RWPE2 (cell line): ENCODE data around the gene LUZP2.

ENCODE experiments used
- ATAC-seq: fragments of 200-7000 bp; cut with Tn5 transposase; 3 replicates; pipeline ENCODE4 v1.9.1; 2021; ENCODE audit warnings: low read depth
- DNase-seq: peaks from one replicate; pipeline ENCODE4 v3.0.0-alpha.2; 2020; ENCODE audit warnings: low spot score
- H3K27ac ChIP-seq: fragments of 450-650 bp; 2 replicates; pipeline ENCODE4 v1.5.1; 2017; ENCODE audit warnings: mild to moderate bottlenecking; ENCODE audit not compliant: poor library complexity, severe bottlenecking
- H3K27me3 ChIP-seq: fragments of 250-450 bp; sonication (Bioruptor Pico); 2 replicates; pipeline ENCODE4 v1.5.1; 2021; ENCODE audit warnings: mild to moderate bottlenecking, moderate library complexity; ENCODE audit not compliant: insufficient read depth, poor library complexity, severe bottlenecking
- H3K36me3 ChIP-seq: fragments of 250-450 bp; sonication (Bioruptor Pico); 2 replicates; pipeline ENCODE4 v1.5.1; 2020; ENCODE audit warnings: low read depth, mild to moderate bottlenecking, moderate library complexity
- H3K4me1 ChIP-seq: fragments of 250-450 bp; sonication (Bioruptor Pico); 2 replicates; pipeline ENCODE4 v1.5.1; 2021; ENCODE audit warnings: mild to moderate bottlenecking, moderate library complexity; ENCODE audit not compliant: insufficient read depth, poor library complexity, severe bottlenecking
- H3K4me3 ChIP-seq: fragments of 250-450 bp; sonication (Bioruptor Pico); 2 replicates; pipeline ENCODE4 v1.5.1; 2021; ENCODE audit warnings: mild to moderate bottlenecking, moderate library complexity; ENCODE audit not compliant: severe bottlenecking
- H3K9me3 ChIP-seq: fragments of 250-450 bp; sonication (Bioruptor Pico); 2 replicates; pipeline ENCODE4 v1.5.1; 2021; ENCODE audit warnings: mild to moderate bottlenecking, moderate library complexity; ENCODE audit not compliant: severe bottlenecking
- TF ChIP-seq, protein P1 (sequence below): fragments of 450-650 bp; IDR thresholded peaks from one replicate; pipeline ENCODE4 v1.5.1; 2017; ENCODE audit warnings: mild to moderate bottlenecking, moderate library complexity; ENCODE audit not compliant: poor library complexity, severe bottlenecking

Gene LUZP2

DNA sequence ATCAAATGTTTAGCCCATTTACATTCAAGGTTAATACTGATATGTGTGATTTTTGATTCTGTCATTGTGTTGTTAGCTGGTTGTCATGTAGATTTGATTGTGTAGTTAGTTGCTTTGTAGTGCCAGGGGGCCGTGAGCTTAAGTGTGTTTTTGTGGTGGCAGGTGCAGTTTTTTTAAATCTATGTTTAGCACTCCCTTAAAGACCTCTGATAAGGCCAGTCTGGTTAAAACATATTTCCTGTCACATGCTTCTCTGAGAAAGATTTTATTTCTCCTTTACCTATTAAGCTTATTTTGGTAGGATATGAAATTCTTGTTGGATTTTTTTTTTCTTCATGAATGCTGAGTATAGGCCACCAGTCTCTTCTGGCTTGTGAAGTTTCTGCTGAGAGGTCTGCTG is 540.6 kb downstream of the LUZP2 start:
- DNase-seq (no peak), ATAC-seq (no peak)
- H3K36me3 ChIP-seq, result no peaks in the 10 kb centered on the region
- no peak overlapping the region for H3K4me3 ChIP-seq
- no peaks in the 10 kb centered on the region for H3K4me1 ChIP-seq
- no peak overlapping the region for H3K27ac ChIP-seq
- TF ChIP-seq, protein P1, sequence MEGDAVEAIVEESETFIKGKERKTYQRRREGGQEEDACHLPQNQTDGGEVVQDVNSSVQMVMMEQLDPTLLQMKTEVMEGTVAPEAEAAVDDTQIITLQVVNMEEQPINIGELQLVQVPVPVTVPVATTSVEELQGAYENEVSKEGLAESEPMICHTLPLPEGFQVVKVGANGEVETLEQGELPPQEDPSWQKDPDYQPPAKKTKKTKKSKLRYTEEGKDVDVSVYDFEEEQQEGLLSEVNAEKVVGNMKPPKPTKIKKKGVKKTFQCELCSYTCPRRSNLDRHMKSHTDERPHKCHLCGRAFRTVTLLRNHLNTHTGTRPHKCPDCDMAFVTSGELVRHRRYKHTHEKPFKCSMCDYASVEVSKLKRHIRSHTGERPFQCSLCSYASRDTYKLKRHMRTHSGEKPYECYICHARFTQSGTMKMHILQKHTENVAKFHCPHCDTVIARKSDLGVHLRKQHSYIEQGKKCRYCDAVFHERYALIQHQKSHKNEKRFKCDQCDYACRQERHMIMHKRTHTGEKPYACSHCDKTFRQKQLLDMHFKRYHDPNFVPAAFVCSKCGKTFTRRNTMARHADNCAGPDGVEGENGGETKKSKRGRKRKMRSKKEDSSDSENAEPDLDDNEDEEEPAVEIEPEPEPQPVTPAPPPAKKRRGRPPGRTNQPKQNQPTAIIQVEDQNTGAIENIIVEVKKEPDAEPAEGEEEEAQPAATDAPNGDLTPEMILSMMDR, result no peak
- no peaks in the 10 kb centered on the region for H3K27me3 ChIP-seq
- H3K9me3 ChIP-seq, result no peaks in the 10 kb centered on the region

DNA sequence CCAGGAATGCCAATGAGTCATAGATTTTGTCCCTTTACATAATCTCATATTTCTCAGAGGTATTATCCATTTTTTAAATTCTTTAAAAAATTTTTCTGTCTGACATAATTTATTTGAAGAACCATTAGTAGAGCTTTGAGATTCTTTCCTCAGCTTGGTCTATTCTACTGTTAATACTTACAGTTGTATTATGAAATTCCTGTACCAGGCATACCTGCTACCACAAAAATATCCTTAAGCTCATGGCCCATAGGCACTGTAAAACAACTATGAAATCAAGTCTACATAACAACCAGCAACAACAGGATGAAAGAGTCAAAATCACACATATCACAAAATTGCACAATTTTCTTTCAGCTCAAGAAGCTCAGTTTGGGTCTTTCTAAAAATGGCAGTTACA is 541.3 kb downstream of the LUZP2 start:
- DNase-seq (no peak), ATAC-seq (no peak)
- no peak overlapping the region for H3K27ac ChIP-seq
- no peaks in the 10 kb centered on the region for H3K27me3 ChIP-seq
- no peaks in the 10 kb centered on the region for H3K36me3 ChIP-seq
- H3K4me3 ChIP-seq, result no peak overlapping the region
- no peaks in the 10 kb centered on the region for H3K4me1 ChIP-seq
- no peaks in the 10 kb centered on the region for H3K9me3 ChIP-seq
- TF ChIP-seq, protein P1, result no peak

DNA sequence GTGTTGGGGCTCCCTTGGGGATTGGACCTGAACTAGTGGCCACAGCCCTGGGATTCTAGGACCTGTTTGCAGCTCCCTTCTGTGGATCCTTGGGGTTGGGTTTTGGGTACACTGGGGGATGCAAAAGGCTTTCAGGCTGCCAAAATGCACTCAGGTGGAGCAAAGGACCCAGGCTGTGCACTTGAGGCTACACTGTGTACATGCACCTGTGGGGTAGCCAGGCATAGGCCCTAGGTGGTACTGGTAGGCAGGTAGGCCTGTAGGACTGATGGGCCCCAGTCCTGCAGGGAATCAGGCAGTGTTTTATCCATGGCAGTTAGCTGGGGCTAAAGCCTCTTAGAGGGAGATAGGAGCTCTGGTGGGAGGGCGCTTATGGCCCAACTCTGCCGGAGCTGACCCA is 542.3 kb downstream of the LUZP2 start:
- H3K27ac ChIP-seq, result no peak overlapping the region
- no peak for DNase-seq
- ATAC-seq, result no peak

DNA sequence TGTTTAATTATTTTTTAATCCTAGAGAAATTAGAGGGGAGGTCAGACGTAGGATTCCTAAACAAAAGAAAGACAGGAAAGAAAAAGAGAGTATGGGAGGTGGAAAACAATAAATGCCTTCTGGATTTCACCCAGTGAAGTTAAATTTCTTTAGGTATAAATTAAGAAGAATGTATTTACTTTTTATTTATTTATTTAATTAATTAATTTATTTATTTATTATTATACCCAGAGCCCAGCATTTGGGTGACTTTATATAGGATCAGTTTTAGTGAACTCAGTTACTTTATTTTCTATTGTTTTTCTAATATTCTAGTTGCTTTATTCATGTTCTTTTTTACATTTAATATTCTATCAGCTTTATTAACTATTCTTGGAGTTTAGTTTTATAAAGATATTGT is 551.8 kb downstream of the LUZP2 start:
- ATAC-seq (no peak), DNase-seq (no peak)
- Histone ChIP-seq H3K4me3 (no peak overlapping the region), H3K4me1 (no peaks in the 10 kb centered on the region), H3K27ac (no peak overlapping the region), H3K36me3 (no peaks in the 10 kb centered on the region), H3K9me3 (peaks cover 2% of the 10 kb centered on the region), H3K27me3 (no peaks in the 10 kb centered on the region)
- TF ChIP-seq, protein P1, result no peak

More for the DNA sequence above, 542.3 kb downstream of the LUZP2 start:
- no peaks in the 10 kb centered on the region for H3K9me3 ChIP-seq
- no peaks in the 10 kb centered on the region for H3K4me1 ChIP-seq
- H3K4me3 ChIP-seq, result no peak overlapping the region
- H3K27me3 ChIP-seq, result no peaks in the 10 kb centered on the region
- no peaks in the 10 kb centered on the region for H3K36me3 ChIP-seq
- TF ChIP-seq, protein P1, result no peak

DNA sequence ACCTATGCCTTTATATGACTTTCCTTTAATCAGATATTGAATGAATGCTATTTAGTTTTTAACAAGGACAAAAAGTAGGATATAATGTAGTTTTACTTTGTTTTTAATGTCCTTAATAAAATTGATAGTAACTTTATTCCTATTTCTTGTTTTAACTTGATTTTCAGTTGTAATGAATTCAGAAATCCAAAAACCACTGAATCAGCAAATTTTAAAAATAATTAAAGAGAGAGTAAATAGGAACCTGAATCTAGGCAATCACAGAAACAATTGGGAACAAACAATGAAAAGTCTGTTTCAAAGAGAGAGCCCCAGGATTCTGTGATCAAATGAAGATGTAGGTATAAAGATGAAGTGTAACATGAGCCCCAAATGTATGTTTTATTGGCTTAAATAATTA is 556.0 kb downstream of the LUZP2 start:
- no peaks in the 10 kb centered on the region for H3K27me3 ChIP-seq
- H3K9me3 ChIP-seq, result peaks cover 2% of the 10 kb centered on the region
- no peak for ATAC-seq
- TF ChIP-seq, protein P1, result no peak
- DNase-seq, result no peak
- no peaks in the 10 kb centered on the region for H3K4me1 ChIP-seq
- no peak overlapping the region for H3K4me3 ChIP-seq
- H3K27ac ChIP-seq, result no peak overlapping the region
- no peaks in the 10 kb centered on the region for H3K36me3 ChIP-seq
